HG02970 (cell line): ENCODE data around the gene PLA2G2F.

Source experiments
- ATAC-seq: cut with Tn5 transposase; IDR thresholded peaks from one replicate; pipeline ENCODE4 v1.9.1; 2021; ENCODE audit warnings: mild to moderate bottlenecking, moderate library complexity, moderate number of reproducible peaks; ENCODE audit not compliant: unreplicated experiment, low FRiP score

The PLA2G2F gene

GRCh38 chr1:20166051-20166450 is 26.9 kb downstream of the PLA2G2F start:
- no peak for ATAC-seq

- ATAC-seq = no peak
Measured at GRCh38 chr1:20167126-20167525, 28.0 kb downstream of the PLA2G2F start.

- no peak for ATAC-seq
Measured at GRCh38 chr1:20168564-20169491, 29.7 kb downstream of the PLA2G2F start.

- ATAC-seq = no peak
Measured at GRCh38 chr1:20169932-20170331, 30.8 kb downstream of the PLA2G2F start.

GRCh38 chr1:20172033-20172590 is 33.0 kb downstream of the PLA2G2F start:
- no peak for ATAC-seq

GRCh38 chr1:20174937-20175666 is 36.0 kb downstream of the PLA2G2F start:
- no peak for ATAC-seq

GRCh38 chr1:20178634-20179370 is 39.7 kb downstream of the PLA2G2F start:
- ATAC-seq = no peak

GRCh38 chr1:20179371-20180128 is 40.4 kb downstream of the PLA2G2F start:
- ATAC-seq = no peak

GRCh38 chr1:20180129-20180843 is 41.2 kb downstream of the PLA2G2F start:
- ATAC-seq = no peak

- no peak for ATAC-seq
Measured at GRCh38 chr1:20180844-20181207, 41.7 kb downstream of the PLA2G2F start.

- no peak for ATAC-seq
Measured at GRCh38 chr1:20182415-20182814, 43.3 kb downstream of the PLA2G2F start.

GRCh38 chr1:20183035-20183434 is 43.9 kb downstream of the PLA2G2F start:
- ATAC-seq = no peak

- no peak for ATAC-seq
Measured at GRCh38 chr1:20183616-20184271, 44.6 kb downstream of the PLA2G2F start.

- no peak for ATAC-seq
Measured at GRCh38 chr1:20184481-20184900, 45.4 kb downstream of the PLA2G2F start.

GRCh38 chr1:20184997-20185833 is 46.1 kb downstream of the PLA2G2F start:
- ATAC-seq = no peak

GRCh38 chr1:20185834-20186782 is 47.0 kb downstream of the PLA2G2F start, which contains the start of the genes PLA2G2C and UBXN10:
Gene PLA2G2C (minus strand): TSS chr1:20186518. CDS start chr1:20177363, 9,155 bp downstream.
Gene UBXN10 (plus strand): TSS chr1:20186096. CDS start chr1:20190562, 4,466 bp downstream.
- ATAC-seq = no peak
